ENCODE data around the gene C10orf62. TPM values are rescaled to one million over a fixed set of nuclear protein-coding genes. Genes with fewer than 3 reads are reported as not detected.
"Not testable (repeated sequence)": the region's sequence is repeated elsewhere in the genome, so short reads cannot be mapped to it uniquely, and the experiment has no call there.

C10orf62 gene
- total and polyA plus RNA-seq, 5 experiments from 2014 or later = not detected

DNA sequence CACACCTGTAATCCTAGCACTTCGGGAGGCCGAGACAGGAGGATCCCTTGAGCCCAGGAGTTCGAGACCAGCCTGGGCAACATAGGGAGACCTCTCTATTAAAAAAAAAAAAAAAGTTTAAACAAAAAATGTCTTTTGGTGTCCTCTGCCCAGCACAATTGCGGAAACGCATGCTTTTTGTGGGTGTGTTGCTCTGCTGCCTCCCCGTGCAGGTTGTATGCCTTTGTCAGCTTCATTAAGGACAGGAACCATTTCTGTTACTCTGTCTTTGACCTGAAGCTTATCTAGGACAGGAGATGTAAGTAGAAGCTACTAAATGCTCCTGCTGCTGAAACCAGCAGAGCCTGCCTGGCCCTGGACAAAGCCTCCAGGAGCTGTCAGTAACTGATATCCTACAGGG, 38.2 kb upstream of the C10orf62 start:
- peaks cover 0 to 10% (median 0%) of the 10 kb centered on the region in 9 donors for H3K9me3 Mint-ChIP-seq
- POLR2A ChIA-PET = interaction anchor here (0.5 kb wide), 1 partner anchor 184 kb away, joined by 5 read pairs; no protein-coding TSS in a partner anchor
- H3K27ac Mint-ChIP-seq = peak overlapping the region in 1 of 10 donors; percentile 77
- ATAC-seq = no peak
- H3K36me3 Mint-ChIP-seq = no peaks in the 10 kb centered on the region
- no peak for DNase-seq
- no peaks in the 10 kb centered on the region for H3K27me3 Mint-ChIP-seq
- no peaks in the 10 kb centered on the region for H3K4me1 Mint-ChIP-seq
- H3K4me3 Mint-ChIP-seq = no peak overlapping the region

DNA sequence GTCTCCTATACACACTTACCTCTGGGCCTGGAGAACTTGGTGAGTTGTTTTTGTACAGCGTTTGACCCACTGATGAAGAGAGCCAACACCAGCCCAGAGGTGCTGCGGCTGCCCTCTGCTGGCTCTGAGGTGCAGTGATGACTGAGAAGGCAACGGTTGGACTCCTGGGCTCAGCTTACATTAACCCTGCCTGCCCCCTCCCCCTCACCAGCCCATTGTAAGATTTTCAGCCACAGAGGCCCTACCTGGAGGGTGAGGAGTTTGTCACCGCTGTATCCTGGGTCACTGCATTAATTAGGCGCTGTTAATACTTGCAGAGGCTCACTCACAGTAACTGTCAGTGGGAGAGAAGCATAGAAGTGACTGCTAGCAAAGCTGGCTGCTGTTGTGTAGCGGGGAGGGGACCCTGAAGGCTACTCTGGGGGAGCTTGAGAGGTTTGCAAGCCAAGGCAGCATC, 35.9 kb upstream of the C10orf62 start:
- DNase-seq = peak; percentile 28 to 72 (median 41)
- POLR2A ChIA-PET = interaction anchor here (0.7 kb wide), 1 partner anchor 12 kb away, joined by 3 read pairs; no protein-coding TSS in a partner anchor
- H3K4me3 Mint-ChIP-seq = no peak overlapping the region
- H3K36me3 Mint-ChIP-seq = no peaks in the 10 kb centered on the region
- H3K4me1 Mint-ChIP-seq = no peaks in the 10 kb centered on the region
- H3K27ac Mint-ChIP-seq = peak overlapping the region in 1 of 10 donors; percentile 14
- H3K9me3 Mint-ChIP-seq = peaks cover 0 to 10% (median 0%) of the 10 kb centered on the region in 9 donors
- no peaks in the 10 kb centered on the region for H3K27me3 Mint-ChIP-seq
- ATAC-seq = peak; percentile 84 to 94

DNA sequence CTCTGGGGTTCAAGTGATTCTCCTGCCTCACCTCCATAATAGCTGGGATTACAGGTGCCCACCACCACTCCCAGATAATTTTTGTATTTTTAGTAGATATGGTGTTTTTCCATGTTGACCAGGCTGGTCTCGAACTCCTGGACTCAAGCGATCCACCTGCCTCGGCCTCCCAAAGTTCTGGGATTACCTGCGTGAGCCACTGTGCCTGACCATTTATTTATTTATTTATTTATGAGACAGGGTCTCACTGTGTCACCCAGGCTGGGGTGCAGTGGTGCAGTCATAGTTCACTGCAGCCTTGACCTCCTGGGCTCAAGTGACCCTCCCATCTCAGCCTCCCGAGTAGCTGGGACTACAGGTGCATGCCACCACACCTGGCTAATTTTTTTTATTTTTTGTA, 35.2 kb upstream of the C10orf62 start:
- not testable (repeated sequence) for H3K4me3 Mint-ChIP-seq, H3K27ac Mint-ChIP-seq, H3K9me3 Mint-ChIP-seq, H3K4me1 Mint-ChIP-seq, DNase-seq, H3K36me3 Mint-ChIP-seq, ATAC-seq, H3K27me3 Mint-ChIP-seq
- POLR2A ChIA-PET = interaction anchor here (0.7 kb wide), 1 partner anchor 11 kb away, joined by 3 read pairs; no protein-coding TSS in a partner anchor

DNA sequence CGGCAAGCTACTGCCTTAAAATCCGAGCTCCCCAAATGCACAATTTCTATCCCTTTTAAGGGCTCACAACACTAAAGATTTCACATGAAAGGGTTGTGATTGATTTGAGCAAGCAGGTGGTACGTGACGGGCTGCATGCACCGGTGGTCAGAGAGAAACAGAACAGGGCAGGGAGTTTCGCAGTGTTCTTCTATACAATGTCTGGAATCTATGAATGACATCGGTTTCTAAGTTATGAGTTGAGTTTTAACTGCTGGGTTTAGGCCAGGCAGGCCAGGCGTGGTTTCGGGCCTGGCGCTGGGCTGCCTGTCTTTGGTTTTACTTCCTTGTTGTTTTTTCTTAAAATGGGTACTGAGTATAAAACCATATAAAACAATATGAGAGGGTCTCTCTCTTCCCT, 34.0 kb upstream of the C10orf62 start:
- ATAC-seq, H3K4me3 Mint-ChIP-seq, H3K27ac Mint-ChIP-seq, H3K27me3 Mint-ChIP-seq, DNase-seq, POLR2A ChIA-PET, H3K9me3 Mint-ChIP-seq, H3K36me3 Mint-ChIP-seq, H3K4me1 Mint-ChIP-seq: not testable (repeated sequence)

DNA sequence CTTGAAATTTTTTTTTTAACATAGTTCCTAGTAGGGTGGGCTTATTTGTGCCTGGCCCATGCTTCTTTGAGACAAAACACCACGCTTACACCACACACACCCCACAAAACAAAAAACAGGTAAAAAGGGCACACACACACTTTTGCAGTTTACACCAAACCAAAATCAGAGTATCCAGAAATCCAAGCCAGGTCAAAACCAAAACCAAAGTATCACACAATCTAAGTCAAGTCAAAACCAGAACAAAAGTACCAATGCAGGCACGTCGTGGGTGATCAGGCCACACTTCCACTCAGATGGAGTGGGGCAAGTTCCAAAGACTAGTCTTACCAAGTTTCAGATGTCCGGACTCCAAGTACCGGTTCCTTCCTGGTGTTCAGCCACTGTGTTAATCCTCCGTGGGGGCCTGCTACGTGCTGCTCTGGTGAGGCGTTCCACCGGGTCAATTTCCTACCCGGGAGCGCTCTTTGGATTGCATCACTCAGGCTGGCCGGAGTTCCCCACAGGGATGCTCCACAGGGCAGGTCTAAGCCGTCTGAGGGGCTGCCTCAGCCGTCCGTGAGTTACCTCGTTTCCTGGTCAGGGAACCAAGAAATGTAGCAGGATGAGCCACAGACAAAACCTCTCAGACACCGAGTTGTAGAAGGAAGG, 28.7 kb upstream of the C10orf62 start:
- H3K36me3 Mint-ChIP-seq, POLR2A ChIA-PET, ATAC-seq: not testable (repeated sequence)

DNA sequence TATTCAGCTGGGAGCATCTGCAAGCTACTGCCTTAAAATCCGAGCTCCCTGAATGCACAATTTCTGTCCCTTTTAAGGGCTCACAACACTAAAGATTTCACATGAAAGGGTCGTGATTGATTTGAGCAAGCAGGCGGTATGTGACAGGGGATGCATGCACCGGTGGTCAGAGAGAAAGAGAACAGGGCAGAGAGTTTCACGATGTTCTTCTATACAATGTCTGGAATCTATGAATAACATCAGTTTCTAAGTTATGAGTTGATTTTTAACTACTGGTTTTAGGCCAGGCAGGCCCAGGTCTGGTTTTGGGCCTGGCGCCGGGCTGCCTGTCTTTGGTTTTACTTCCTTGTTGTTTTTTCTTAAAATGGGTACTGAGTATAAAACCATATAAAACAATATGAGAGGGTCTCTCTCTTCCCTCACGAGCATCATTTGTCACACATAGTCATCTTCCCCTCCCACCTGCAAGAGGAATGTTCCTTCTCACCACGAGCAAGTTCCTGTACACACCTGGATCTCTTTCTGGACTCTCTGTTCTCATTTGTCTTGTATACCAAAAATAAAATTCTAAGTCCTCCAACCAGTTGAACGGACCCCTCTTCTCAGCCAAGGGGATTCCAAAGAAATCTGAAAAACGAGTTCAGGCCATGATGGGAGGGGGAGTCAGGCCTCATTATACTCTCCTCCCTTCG, 28.0 kb upstream of the C10orf62 start:
- H3K27ac Mint-ChIP-seq = peak overlapping the region in 1 of 10 donors; percentile 6
- H3K27me3 Mint-ChIP-seq, POLR2A ChIA-PET, H3K9me3 Mint-ChIP-seq, H3K4me1 Mint-ChIP-seq, ATAC-seq, H3K36me3 Mint-ChIP-seq, H3K4me3 Mint-ChIP-seq, DNase-seq: not testable (repeated sequence)

More for the DNA sequence above, 28.7 kb upstream of the C10orf62 start:
- H3K27ac Mint-ChIP-seq = peak overlapping the region in 1 of 10 donors; percentile 18
- H3K4me1 Mint-ChIP-seq, H3K27me3 Mint-ChIP-seq, DNase-seq, H3K9me3 Mint-ChIP-seq, H3K4me3 Mint-ChIP-seq: not testable (repeated sequence)

DNA sequence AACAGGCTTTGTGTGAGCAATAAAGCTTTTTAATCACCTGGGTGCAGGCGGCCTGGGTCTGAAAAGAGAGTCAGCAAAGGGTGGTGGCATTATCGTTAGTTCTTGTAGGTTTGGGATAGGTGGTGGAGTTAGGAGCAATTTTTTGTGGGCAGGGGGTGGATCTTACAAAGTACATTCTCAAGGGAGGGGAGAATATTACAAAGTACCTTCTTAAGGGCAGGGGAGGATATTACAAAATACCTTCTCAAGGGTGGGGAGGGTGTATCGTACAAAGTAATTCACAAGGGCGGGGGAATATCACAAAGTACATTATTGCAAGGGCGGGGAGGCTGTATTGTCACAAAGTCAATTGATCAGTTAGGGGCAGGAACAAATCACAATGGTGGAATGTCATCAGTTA, 27.2 kb upstream of the C10orf62 start:
- H3K4me3 Mint-ChIP-seq, H3K9me3 Mint-ChIP-seq, H3K27me3 Mint-ChIP-seq, ATAC-seq, DNase-seq, POLR2A ChIA-PET, H3K27ac Mint-ChIP-seq, H3K4me1 Mint-ChIP-seq, H3K36me3 Mint-ChIP-seq: not testable (repeated sequence)

DNA sequence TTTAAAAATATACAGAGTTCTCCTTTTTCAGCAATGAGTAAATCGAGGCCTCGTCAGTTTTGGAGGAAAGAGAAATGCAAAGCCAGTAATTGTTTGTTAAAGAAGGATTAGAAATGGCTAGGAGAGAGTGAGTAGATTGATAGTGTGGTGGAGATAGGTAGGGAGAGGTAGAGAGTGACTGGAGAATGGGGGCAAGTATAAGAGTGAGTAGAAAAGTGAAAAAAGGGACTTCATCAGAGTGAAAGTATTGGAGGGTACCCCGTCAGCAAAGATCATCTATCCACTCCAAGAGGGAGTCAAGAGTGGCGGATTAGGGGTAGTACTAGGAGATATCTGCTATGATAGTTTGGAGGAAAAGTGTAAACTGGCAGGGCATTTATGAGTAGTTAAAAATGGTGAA, 26.2 kb upstream of the C10orf62 start:
- POLR2A ChIA-PET = no interaction called here

DNA sequence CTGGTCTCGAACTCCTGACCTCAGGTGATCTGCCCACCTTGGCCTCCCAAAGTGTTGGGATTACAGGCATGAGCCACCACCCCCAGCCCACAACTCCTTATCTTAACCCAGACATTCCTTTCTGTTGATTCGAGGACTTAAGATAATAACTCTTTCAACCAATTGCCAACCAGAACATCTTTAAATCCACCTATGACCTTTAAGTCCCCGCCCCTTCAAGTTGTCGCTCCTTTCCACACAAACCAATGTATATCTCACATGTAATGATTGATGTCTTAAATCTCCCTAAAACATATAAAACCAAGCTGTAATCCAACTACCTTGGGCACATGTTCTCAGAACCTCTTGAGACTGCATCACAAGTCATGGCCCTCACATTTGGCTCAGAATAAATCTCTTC, 24.7 kb upstream of the C10orf62 start:
- Mint-ChIP-seq H3K4me3 (no peak overlapping the region), H3K36me3 (peaks cover 0 to 7% (median 2%) of the 10 kb centered on the region in 3 donors), H3K27ac (no peak overlapping the region), H3K9me3 (no peaks in the 10 kb centered on the region), H3K27me3 (no peaks in the 10 kb centered on the region), H3K4me1 (peaks cover 0 to 3% (median 0%) of the 10 kb centered on the region in 4 donors)
- no peak for ATAC-seq
- DNase-seq = no peak
- POLR2A ChIA-PET = no interaction called here

More for the DNA sequence above, 26.2 kb upstream of the C10orf62 start:
- no peaks in the 10 kb centered on the region for H3K9me3 Mint-ChIP-seq
- no peak overlapping the region for H3K27ac Mint-ChIP-seq
- DNase-seq (no peak), ATAC-seq (no peak)
- no peak overlapping the region for H3K4me3 Mint-ChIP-seq
- H3K27me3 Mint-ChIP-seq = no peaks in the 10 kb centered on the region
- H3K36me3 Mint-ChIP-seq = peaks cover 0 to 7% (median 0%) of the 10 kb centered on the region in 3 donors
- H3K4me1 Mint-ChIP-seq = peaks cover 0 to 3% (median 0%) of the 10 kb centered on the region in 4 donors

DNA sequence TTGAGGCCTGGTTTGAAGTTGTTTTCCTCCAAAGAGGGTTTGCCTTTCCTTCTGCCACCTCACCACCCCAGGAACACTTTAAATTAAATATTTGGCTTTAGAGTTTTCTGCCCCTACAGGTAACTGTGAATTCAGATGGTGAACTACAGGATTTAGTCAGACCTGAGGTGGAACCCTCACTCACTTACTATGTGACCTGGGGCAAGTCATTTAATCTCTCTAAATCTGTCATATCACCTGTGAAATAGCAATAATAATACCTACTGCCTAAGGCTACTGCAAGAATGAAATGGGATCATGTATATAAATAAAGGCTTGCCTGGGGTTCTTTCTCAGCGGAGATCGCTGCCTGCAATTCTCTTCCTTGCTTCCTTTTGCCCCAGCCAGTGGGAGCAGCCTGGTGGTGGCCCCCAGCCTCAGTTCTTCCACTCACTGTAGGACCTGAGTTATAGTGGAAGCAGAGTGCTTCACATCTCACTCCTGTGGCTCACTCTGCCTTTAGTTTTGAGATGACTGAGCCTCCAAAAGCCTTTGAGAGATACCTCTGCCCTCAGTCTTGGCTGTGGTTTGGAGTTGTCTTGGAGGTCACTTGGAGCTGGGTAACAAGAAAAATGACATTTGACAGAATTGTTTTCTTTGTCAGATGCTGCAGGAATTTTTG, 23.1 kb upstream of the C10orf62 start:
- ATAC-seq = no peak
- H3K27me3 Mint-ChIP-seq = no peaks in the 10 kb centered on the region
- peaks cover 0 to 3% (median 0%) of the 10 kb centered on the region in 4 donors for H3K4me1 Mint-ChIP-seq
- H3K4me3 Mint-ChIP-seq = no peak overlapping the region
- no peak overlapping the region for H3K27ac Mint-ChIP-seq
- H3K36me3 Mint-ChIP-seq = peaks cover 0 to 4% (median 4%) of the 10 kb centered on the region in 3 donors
- POLR2A ChIA-PET = no interaction called here
- DNase-seq = no peak
- H3K9me3 Mint-ChIP-seq = no peaks in the 10 kb centered on the region

DNA sequence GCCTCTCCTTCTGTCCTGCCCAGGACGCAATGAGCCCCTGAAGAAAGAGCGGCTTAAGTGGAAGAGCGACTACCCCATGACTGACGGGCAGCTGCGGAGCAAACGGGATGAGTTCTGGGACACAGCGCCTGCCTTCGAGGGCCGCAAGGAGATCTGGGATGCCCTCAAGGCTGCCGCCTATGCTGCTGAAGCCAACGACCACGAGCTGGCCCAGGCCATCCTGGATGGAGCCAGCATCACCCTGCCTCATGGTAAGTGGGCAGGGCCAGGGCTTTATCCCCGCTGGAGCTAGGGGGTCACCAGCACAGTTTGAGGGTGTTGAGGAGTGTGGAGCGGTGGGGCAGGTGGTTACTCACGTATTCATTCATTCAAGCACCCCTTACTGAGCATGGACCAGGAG, 21.6 kb upstream of the C10orf62 start:
- H3K27ac Mint-ChIP-seq = no peak overlapping the region
- no peaks in the 10 kb centered on the region for H3K27me3 Mint-ChIP-seq
- H3K9me3 Mint-ChIP-seq = no peaks in the 10 kb centered on the region
- H3K36me3 Mint-ChIP-seq = peaks cover 0 to 4% (median 0%) of the 10 kb centered on the region in 3 donors
- H3K4me1 Mint-ChIP-seq = peaks cover 0 to under 1% (median 0%) of the 10 kb centered on the region in 4 donors
- POLR2A ChIA-PET = no interaction called here
- no peak for DNase-seq
- ATAC-seq = no peak
- H3K4me3 Mint-ChIP-seq = no peak overlapping the region

DNA sequence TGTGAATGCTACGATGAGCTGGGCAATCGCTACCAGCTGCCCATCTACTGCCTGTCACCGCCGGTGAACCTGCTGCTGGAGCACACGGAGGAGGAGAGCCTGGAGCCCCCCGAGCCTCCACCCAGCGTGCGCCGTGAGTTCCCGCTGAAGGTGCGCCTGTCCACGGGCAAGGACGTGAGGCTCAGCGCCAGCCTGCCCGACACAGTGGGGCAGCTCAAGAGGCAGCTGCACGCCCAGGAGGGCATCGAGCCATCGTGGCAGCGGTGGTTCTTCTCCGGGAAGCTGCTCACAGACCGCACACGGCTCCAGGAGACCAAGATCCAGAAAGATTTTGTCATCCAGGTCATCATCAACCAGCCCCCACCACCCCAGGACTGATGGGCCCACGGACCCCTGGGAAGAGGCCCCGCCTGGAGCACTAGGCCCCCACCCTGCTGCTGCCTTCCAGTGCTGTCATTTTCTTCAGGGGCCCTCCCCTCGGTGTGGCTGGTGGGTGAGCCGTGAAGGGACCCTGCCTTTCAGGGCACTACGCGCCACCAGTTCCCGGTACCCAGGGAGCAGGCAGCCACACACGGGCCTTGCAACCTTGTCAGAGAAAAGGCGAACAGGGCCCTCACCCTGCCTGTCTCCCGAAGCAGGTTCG, 19.3 kb upstream of the C10orf62 start:
- Mint-ChIP-seq H3K4me1 (no peaks in the 10 kb centered on the region), H3K9me3 (no peaks in the 10 kb centered on the region), H3K27ac (no peak overlapping the region), H3K36me3 (peaks cover 0 to 4% (median 0%) of the 10 kb centered on the region in 3 donors), H3K27me3 (no peaks in the 10 kb centered on the region), H3K4me3 (no peak overlapping the region)
- no peak for ATAC-seq
- DNase-seq = no peak
- POLR2A ChIA-PET = no interaction called here

Data from naive thymus-derived CD8-positive, alpha-beta T cell (primary cell).